ENCODE results near the gene AMDHD2. TPM values are rescaled to one million over a fixed set of nuclear protein-coding genes. Genes with fewer than 3 reads are reported as not detected.

AMDHD2 gene
- total and polyA plus RNA-seq, 2 of the 8 experiments (the other 6 are each of a cell fraction or from before 2014, with no cell fraction given): 43.0 to 54.6 TPM

- Histone ChIP-seq H3K79me2 (ENCODE audit: control insufficient read depth in 1 of 2, insufficient read depth in 2 of 2, low read length in 2 of 2) (0 out of 4 replicates have a peak, but pooled peaks cover 0 to 2% of the 10 kb centered on the region in 2 experiments), H3K4ac (replicated peaks; ENCODE audit: insufficient read length, low read depth, low read length) (peak overlapping the region; percentile 69), H3K9ac (replicated peaks in 1 of 4; ENCODE audit: extremely low read depth in 1 of 4, low read depth in 3 of 4, low read length in 3 of 4) (no peak overlapping the region), H3K4me3 (ENCODE audit: extremely low read depth in 1 of 4, insufficient read depth in 2 of 4, low read depth in 3 of 4, low read length in 4 of 4) (peak overlapping the region; percentile 23 to 56 (median 28)), H3K14ac (ENCODE audit: insufficient read length) (no peak overlapping the region), H4K20me1 (replicated peaks in 1 of 2; ENCODE audit: control insufficient read depth in 1 of 2, insufficient read depth in 2 of 2, low read length in 2 of 2) (peaks cover 2 to 17% of the 10 kb centered on the region in 2 experiments), H3K36me3 (ENCODE audit: control insufficient read depth in 2 of 4, insufficient read depth in 4 of 4, low read length in 3 of 4) (no peaks in the 10 kb centered on the region), H3K4me1 (replicated peaks in 1 of 4; ENCODE audit: control insufficient read depth in 3 of 4, insufficient read depth in 4 of 4, low read length in 3 of 4) (peaks cover 0 to 46% (median 31%) of the 10 kb centered on the region in 4 experiments; a peak in 6 of 7 replicates), H3K23ac (ENCODE audit: insufficient read length) (no peak overlapping the region), H2BK15ac (ENCODE audit: low read length) (peak overlapping the region; percentile 48; the same call in 1 of the 2 replicates), H3K27ac (ENCODE audit: low read depth, low read length) (no peak overlapping the region), H3K9me3 (ENCODE audit: insufficient read depth in 2 of 2, low read depth in 1 of 2, low read length in 1 of 2) (no peaks in the 10 kb centered on the region), H2AK5ac (ENCODE audit: low read depth, low read length) (no peak overlapping the region), H2BK20ac (ENCODE audit: low read length) (0 out of 2 replicates have a peak overlapping the region, but pooled peaks have one; percentile 3), H4K91ac (replicated peaks; ENCODE audit: insufficient read length, low read length) (peak overlapping the region; percentile 74), H4K5ac (ENCODE audit: insufficient read length, low read depth, low read length) (no peak overlapping the region), H3K56ac (replicated peaks; ENCODE audit: insufficient read length, low read depth, low read length) (no peak overlapping the region), H3K27me3 (replicated peaks in 1 of 4; ENCODE audit: control insufficient read depth in 3 of 4, extremely low read depth in 1 of 4, insufficient read depth in 3 of 4, low read length in 3 of 4) (peaks cover 24 to 72% (median 58%) of the 10 kb centered on the region in 4 experiments), H2BK12ac (ENCODE audit: low read depth, low read length) (peak overlapping the region; percentile 53; the same call in 1 of the 2 replicates), H3K79me1 (ENCODE audit: low read depth, low read length) (peaks cover 5% of the 10 kb centered on the region; the same call in 1 of the 2 replicates), H2AFZ (ENCODE audit: low read length) (no peak overlapping the region), H3K23me2 (ENCODE audit: low read depth, low read length) (peaks cover 31% of the 10 kb centered on the region; the same call in 1 of the 2 replicates), H4K8ac (ENCODE audit: extremely low read depth, insufficient read depth, low read length) (peak overlapping the region; percentile 16; the same call in 1 of the 2 replicates), H2BK5ac (ENCODE audit: low read depth, low read length) (no peak overlapping the region), H3K4me2 (ENCODE audit: insufficient read depth in 1 of 2, low read depth in 2 of 2, low read length in 2 of 2) (peak overlapping the region; percentile 53 to 75), H2BK120ac (replicated peaks; ENCODE audit: low read depth, low read length) (no peak overlapping the region), H3K18ac (ENCODE audit: extremely low read depth, low read length) (peak overlapping the region; percentile 6; the same call in 1 of the 2 replicates)
- DNase-seq (ENCODE audit: low read depth in 1 of 2, low spot score in 2 of 2) (peak in 1 of 2 experiments; percentile 65), FAIRE-seq (no peak)
- CTCF ChIA-PET (ENCODE audit: partially characterized antibody): interaction anchor here (0.7 to 4.0 kb wide), 4 partner anchors 11 to 35 kb away, joined by 3 to 15 read pairs (median 5); partner anchors contain the start of gene TEDC2
- POLR2A ChIA-PET (ENCODE audit: partially characterized antibody): interaction anchor here (0.9 to 3.5 kb wide), 5 partner anchors 12 to 317 kb away, joined by 3 to 20 read pairs (median 6); partner anchors contain the start of genes AMDHD2, TEDC2 and TRAF7
- 42% methylated on average over 60 of the region's 61 CpGs; no CpG with 5 or more reads in 1 of the 2 experiments for WGBS, 2 experiments (ENCODE audit: extremely low coverage in 1 of 2, insufficient coverage in 1 of 2, insufficient read length in 1 of 2, insufficient replicate concordance in 2 of 2, low coverage in 1 of 2, low lambda C conversion rate in 2 of 2, missing lambda C conversion rate in 1 of 2)
- TF ChIP-seq GABPA (IDR thresholded peaks at IDR 0.05; ENCODE audit: borderline replicate concordance, insufficient read depth, low read length): no peak
- no peak for TF ChIP-seq ASH2L (IDR thresholded peaks at IDR 0.05; ENCODE audit: low read length)
- TF ChIP-seq RBBP5 (IDR thresholded peaks at IDR 0.05; ENCODE audit: borderline replicate concordance, low read depth, low read length): no peak
- TF ChIP-seq, protein P1, sequence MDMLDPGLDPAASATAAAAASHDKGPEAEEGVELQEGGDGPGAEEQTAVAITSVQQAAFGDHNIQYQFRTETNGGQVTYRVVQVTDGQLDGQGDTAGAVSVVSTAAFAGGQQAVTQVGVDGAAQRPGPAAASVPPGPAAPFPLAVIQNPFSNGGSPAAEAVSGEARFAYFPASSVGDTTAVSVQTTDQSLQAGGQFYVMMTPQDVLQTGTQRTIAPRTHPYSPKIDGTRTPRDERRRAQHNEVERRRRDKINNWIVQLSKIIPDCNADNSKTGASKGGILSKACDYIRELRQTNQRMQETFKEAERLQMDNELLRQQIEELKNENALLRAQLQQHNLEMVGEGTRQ (IDR thresholded peaks at IDR 0.05; ENCODE audit: low read length): no peak
- no peak for TF ChIP-seq CHD2 (IDR thresholded peaks at IDR 0.05; ENCODE audit: low read length)
- TF ChIP-seq CHD1 (IDR thresholded peaks at IDR 0.05; ENCODE audit: low read depth, low read length): no peak
- TF ChIP-seq SUZ12 (IDR thresholded peaks at IDR 0.05; ENCODE audit: low read length): peak; percentile 30
- no peak for TF ChIP-seq HDAC6 (IDR thresholded peaks at IDR 0.05; ENCODE audit: low read depth, low read length)
- TF ChIP-seq E2F6 (IDR thresholded peaks at IDR 0.05): peak; percentile 91
Measured at GRCh38 chr16:2471653-2472487, 48.3 kb upstream of the AMDHD2 start.

Data from H1 (cell line).